Panc1 (cell line): Measurements from ENCODE around the gene CDK18.

Experiments used
- CTCF ChIP-seq: fragments of 450-650 bp; IDR thresholded peaks from 2 replicates; pipeline ENCODE4 v1.5.1; 2017; ENCODE audit warnings: mild to moderate bottlenecking
- POLR2AphosphoS5 ChIP-seq: IDR thresholded peaks from 2 replicates; pipeline ENCODE4 v1.6.1; 2012; ENCODE audit warnings: mild to moderate bottlenecking, low read depth, low read length, moderate library complexity
- REST ChIP-seq, 2 experiments: IDR thresholded peaks; 2 replicates each; pipeline ENCODE4 v1.6.1; 2011 to 2012; ENCODE audit warnings: low read depth in 2 of 2, control low read depth in 1 of 2, low read length in 1 of 2, mild to moderate bottlenecking in 1 of 2, moderate library complexity in 1 of 2; ENCODE audit not compliant: insufficient read depth in 1 of 2
- TCF7L2 ChIP-seq: IDR thresholded peaks from 2 replicates; pipeline ENCODE4 v1.6.1; 2011; ENCODE audit warnings: mild to moderate bottlenecking, low read depth, low read length, inconsistent platforms

- no peak for TF ChIP-seq REST (IDR thresholded peaks at IDR 0.05; ENCODE audit: insufficient read depth in 1 of 2, low read depth in 2 of 2, low read length in 1 of 2)
- TF ChIP-seq CTCF, result no peak
- TF ChIP-seq POLR2AphosphoS5, result no peak
- TF ChIP-seq TCF7L2, result no peak
These were observed 39.2 kb downstream of the CDK18 start for GRCh38 chr1:205543351-205544301.
